ENCODE measurements around the gene ENO4.

The ENO4 gene

DNA sequence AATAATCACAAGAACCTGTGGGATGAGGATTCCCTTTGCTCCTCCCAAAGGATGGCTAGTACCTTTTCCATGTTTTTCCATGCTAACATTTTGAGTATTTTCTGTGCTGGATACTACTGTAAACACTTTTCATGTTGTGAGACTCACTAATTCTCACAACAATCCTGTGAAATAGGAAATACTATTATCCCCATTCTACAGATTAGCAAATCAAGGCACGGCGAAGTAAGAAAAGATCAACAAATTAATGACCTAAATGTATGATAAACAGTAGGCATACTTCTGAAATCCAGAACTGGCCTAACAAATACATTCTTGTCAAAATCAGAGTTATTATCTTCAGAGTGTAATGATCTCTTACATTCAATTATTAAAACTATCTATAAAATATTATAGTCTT lies 69.3 kb downstream of the ENO4 start:
- no peak for DNase-seq

DNA sequence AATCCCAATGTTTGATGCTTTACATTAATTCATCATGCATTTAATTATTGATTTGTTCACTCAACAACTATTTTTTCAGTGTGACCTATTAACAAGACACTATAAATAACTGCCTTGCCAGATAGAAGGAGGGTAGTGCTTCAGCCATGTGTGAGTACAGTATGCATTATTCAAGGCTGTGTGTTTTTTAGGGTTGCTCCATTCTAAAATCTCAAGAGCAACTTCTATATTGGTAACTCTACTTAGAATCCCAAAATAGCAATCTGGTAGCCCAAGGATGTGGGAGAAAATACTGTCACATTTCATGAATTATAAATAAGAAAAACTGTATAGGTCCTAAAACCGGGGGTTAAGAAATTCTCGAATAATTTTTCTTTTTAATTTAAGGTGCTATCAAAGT lies 69.9 kb downstream of the ENO4 start:
- DNase-seq: no peak

DNA sequence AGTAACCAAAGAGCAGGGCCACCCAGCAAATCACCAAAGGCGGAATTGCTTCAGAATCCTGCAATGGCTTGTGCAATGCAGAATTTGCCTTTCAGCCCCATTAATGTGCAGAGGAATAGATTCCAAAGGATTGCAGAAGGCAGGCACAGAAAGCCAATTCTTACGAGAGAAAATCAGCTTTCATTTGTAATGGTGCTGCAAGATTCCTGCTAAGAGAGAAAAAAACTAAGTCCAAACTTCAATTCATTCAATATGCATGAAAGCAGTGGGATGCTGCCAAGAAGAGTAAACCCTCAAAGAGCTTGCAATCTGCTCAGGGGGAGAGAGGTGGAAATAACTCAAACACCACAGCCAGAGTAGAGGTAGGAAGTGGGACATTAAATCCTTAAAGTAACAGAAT lies 70.4 kb downstream of the ENO4 start:
- no peak for DNase-seq

DNA sequence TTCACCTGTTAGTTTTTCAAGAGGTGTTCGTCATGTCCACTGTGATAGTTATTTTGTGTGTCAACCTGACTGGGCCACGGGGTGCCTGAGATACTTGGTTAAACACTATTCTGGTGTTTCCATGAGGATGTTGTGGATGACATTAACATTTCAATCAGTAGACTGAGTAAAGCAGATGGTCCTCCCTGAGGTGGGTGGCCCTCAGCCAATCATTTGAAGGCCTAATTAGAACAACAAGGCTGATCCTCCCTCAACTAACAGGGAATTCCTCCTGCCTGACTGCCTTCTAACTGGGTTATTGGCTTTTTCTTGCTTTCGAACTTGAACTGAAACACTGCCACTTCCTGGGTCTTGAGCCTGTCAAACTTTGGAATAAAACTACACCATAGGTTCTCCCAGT lies 75.8 kb downstream of the ENO4 start:
- DNase-seq: no peak

DNA sequence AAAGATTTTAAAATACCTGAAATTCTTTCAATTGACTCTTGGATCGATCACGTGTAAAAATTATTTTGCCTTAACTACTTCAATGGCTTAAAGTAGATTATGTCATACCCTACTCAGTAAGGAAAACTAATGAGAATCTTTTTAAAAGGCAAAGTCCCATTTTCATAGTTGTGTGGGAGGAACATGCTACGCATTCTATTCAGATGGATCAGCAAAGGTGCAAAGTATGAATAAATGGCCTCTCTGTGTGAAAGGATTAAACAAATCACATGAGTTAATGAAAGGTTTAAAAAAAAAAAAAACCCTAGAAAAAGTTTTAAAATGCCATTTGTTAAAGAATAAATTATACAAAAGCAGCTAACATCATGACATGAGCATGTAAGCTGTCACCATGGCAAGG lies 77.1 kb downstream of the ENO4 start:
- no peak for DNase-seq

DNA sequence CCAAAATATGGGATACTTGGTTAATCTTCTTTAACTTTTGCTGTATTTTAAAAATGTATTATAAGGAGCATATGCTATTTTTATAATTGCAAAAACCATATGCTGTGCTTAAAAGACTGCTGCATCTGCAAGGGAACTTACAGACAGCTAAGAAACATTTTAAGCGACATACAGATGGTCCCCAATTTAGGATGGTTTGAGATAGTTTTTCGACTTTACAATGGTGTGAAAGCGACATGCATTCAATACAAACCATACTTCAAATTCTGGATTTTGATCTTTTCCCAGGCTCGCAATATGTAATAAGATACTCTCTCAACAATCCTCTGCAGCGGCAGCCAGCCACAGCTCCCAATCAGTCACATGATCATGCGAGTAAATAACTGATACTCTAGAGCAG lies 82.5 kb downstream of the ENO4 start:
- no peak for DNase-seq

Measured in CD4-positive, alpha-beta T cell treated with Interferon gamma for 1 hour (primary cell).